PC-9 (cell line): Measurements from ENCODE around the gene BBS9. TPM values are rescaled to one million over a fixed set of nuclear protein-coding genes. Genes with fewer than 3 reads are reported as not detected.
"Not testable (repeated sequence)": the region's sequence is repeated elsewhere in the genome, so short reads cannot be mapped to it uniquely, and the experiment has no call there.

Experiments
- BruUV-seq: library from RNA; stranded (reverse); fragments of 400-500 nt; replicated peaks from 2 replicates; lab custom pipeline; 2021; lab: Mats Ljungman, UMichigan
- CTCF ChIA-PET: fragments of 300-600 bp; sonication (Branson Sonifier 250); formaldehyde crosslinking; loops from one replicate; lab custom pipeline; 2022; ENCODE audit warnings: antibody characterized with exemption; lab: Charles Lee
- POLR2A ChIA-PET: fragments of 300-600 bp; sonication (Branson Sonifier 250); formaldehyde crosslinking; loops from one replicate; lab custom pipeline; 2022; ENCODE audit warnings: antibody characterized with exemption; ENCODE audit not compliant: unreplicated experiment; lab: Charles Lee
- DNase-seq, 2 experiments: peaks; one replicate each; pipeline versions ENCODE4 v3.0.0 to v3.0.0-alpha.2; 2015 to 2022; ENCODE audit warnings: mixed read lengths in 1 of 2
- H2AFZ ChIP-seq: fragments of 200-600 bp; sonication (generic); 2 replicates; pipeline ENCODE4 v1.8.1; 2017; ENCODE audit warnings: antibody characterized with exemption
- H3F3A ChIP-seq: fragments of 200-600 bp; sonication (generic); 2 replicates; pipeline ENCODE4 v1.8.1; 2017; ENCODE audit warnings: antibody characterized with exemption, mild to moderate bottlenecking, low read depth; ENCODE audit not compliant: insufficient read depth
- H3K27ac ChIP-seq: fragments of 200-600 bp; sonication (generic); 2 replicates; pipeline ENCODE4 v1.6.1; 2016; ENCODE audit warnings: mixed run types
- H3K27me3 ChIP-seq: fragments of 200-600 bp; sonication (generic); 2 replicates; pipeline ENCODE4 v1.6.1; 2016; ENCODE audit warnings: low read depth, mixed run types; ENCODE audit not compliant: insufficient read depth
- H3K36me3 ChIP-seq: fragments of 200-600 bp; sonication (generic); 2 replicates; pipeline ENCODE4 v1.6.1; 2016; ENCODE audit warnings: low read depth, mixed run types
- H3K4me1 ChIP-seq: fragments of 200-600 bp; sonication (generic); replicated peaks from 2 replicates; pipeline ENCODE4 v1.6.1; 2016; ENCODE audit warnings: mixed run types; ENCODE audit not compliant: insufficient read depth
- H3K4me2 ChIP-seq: fragments of 200-600 bp; sonication (generic); 2 replicates; pipeline ENCODE4 v1.6.1; 2017; ENCODE audit warnings: mixed run types
- H3K4me3 ChIP-seq: fragments of 200-600 bp; sonication (generic); 2 replicates; pipeline ENCODE4 v1.6.1; 2016; ENCODE audit warnings: mixed run types
- H3K79me2 ChIP-seq: fragments of 200-600 bp; sonication (generic); 2 replicates; pipeline ENCODE4 v1.6.1; 2017; ENCODE audit warnings: low read depth, mixed run types
- H3K9me2 ChIP-seq: fragments of 200-600 bp; sonication (generic); 2 replicates; pipeline ENCODE4 v1.8.1; 2017; ENCODE audit warnings: mild to moderate bottlenecking; ENCODE audit not compliant: insufficient read depth
- H3K9me3 ChIP-seq: fragments of 200-600 bp; sonication (generic); 2 replicates; pipeline ENCODE4 v1.8.1; 2016; ENCODE audit warnings: low read depth; ENCODE audit not compliant: insufficient read depth
- H4K20me1 ChIP-seq: fragments of 200-600 bp; sonication (generic); 2 replicates; pipeline ENCODE4 v1.8.1; 2017; ENCODE audit not compliant: insufficient read depth
- EZH2 ChIP-seq: fragments of 200-600 bp; sonication (generic); IDR thresholded peaks from 2 replicates; pipeline ENCODE4 v1.8.0; 2017; ENCODE audit warnings: antibody characterized with exemption, low read depth
- intact Hi-C: fragments of 100-400 bp; cut with micrococcal nuclease; formaldehyde crosslinking; loops from one replicate; pipeline ENCODE4 v1.10.0; 2022; ENCODE audit not compliant: unreplicated experiment
- total RNA-seq: library from RNA; stranded (reverse); gene quantifications from 2 replicates; pipeline ENCODE4 v1.2.3, GENCODE V29; 2021
- TF ChIP-seq, protein P1 (sequence below): fragments of 200-600 bp; sonication (generic); conservative IDR thresholded peaks from 2 replicates; pipeline ENCODE4 v1.6.1; 2017; ENCODE audit warnings: mixed run types, antibody characterized with exemption, mild to moderate bottlenecking, moderate library complexity

BBS9 gene
- total RNA-seq, 1 experiment from 2014 or later, result 12.4 TPM

DNA sequence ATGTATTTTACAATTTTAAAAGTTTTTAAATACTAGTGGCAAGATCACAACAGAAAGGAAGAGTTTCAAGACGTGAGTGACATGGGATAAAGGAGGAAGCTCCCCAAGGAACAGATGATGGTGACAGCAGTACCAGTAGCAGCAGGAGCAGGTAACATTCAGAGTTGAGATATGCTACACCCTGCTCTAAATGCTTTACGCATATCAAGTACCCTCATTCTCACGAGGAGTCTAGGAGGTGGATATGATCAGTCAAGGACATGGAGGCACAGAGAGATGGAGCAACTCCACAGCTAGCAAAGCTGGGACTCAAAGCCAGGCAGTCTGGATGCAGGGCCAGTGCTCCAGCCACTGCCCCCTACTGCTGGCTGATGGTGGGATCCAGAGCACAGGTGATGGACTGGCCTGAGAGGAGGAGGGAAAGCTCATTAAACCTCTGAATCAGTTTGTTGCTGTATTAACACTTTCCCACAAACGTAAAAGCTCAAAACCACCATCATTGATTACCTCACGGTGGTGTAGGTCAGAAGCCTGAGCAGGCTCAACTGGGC is 37.6 kb upstream of the BBS9 start:
- ChIA-PET CTCF (no interaction called here), POLR2A (no interaction called here)

DNA sequence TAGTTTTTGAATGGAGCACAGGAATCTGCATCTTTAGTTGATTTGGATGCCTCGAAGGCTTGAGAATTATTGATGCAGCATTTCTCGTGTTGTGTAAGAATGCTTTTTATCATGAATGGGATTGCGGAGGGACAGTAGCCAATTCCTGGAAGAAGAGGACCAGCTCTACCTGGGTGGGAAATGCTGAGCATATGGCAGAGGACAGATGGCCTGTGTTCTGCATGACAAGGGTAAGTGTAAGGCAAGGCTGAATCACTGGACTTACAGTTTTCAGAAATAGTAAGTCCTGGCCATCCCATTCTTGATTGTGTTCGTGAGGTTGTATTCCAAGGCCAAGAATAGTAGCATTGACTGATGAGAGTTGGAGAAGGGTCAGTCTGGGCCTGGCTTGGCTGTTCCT is 36.1 kb upstream of the BBS9 start:
- Histone ChIP-seq H3K4me1 (no peaks in the 10 kb centered on the region), H3K27me3 (no peaks in the 10 kb centered on the region), H3K36me3 (peaks cover 18% of the 10 kb centered on the region), H2AFZ (no peak overlapping the region), H3F3A (peaks cover 8% of the 10 kb centered on the region; the same call in 1 of the 2 replicates), H3K9me3 (no peaks in the 10 kb centered on the region), H3K4me3 (no peak overlapping the region), H3K79me2 (no peaks in the 10 kb centered on the region), H3K9me2 (no peaks in the 10 kb centered on the region), H3K27ac (no peak overlapping the region), H3K4me2 (no peak overlapping the region), H4K20me1 (no peaks in the 10 kb centered on the region)
- TF ChIP-seq, protein P1, sequence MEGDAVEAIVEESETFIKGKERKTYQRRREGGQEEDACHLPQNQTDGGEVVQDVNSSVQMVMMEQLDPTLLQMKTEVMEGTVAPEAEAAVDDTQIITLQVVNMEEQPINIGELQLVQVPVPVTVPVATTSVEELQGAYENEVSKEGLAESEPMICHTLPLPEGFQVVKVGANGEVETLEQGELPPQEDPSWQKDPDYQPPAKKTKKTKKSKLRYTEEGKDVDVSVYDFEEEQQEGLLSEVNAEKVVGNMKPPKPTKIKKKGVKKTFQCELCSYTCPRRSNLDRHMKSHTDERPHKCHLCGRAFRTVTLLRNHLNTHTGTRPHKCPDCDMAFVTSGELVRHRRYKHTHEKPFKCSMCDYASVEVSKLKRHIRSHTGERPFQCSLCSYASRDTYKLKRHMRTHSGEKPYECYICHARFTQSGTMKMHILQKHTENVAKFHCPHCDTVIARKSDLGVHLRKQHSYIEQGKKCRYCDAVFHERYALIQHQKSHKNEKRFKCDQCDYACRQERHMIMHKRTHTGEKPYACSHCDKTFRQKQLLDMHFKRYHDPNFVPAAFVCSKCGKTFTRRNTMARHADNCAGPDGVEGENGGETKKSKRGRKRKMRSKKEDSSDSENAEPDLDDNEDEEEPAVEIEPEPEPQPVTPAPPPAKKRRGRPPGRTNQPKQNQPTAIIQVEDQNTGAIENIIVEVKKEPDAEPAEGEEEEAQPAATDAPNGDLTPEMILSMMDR, result no peak
- TF ChIP-seq EZH2, result no peak
- POLR2A ChIA-PET, result no interaction called here
- no TSS peak for BruUV-seq
- intact Hi-C loops, result no loop called here
- no peak for DNase-seq
- CTCF ChIA-PET, result no interaction called here

More for the DNA sequence above, 37.6 kb upstream of the BBS9 start:
- Histone ChIP-seq H3K4me2 (no peak overlapping the region), H4K20me1 (no peaks in the 10 kb centered on the region), H3K9me3 (no peaks in the 10 kb centered on the region), H2AFZ (no peak overlapping the region; the same call in 1 of the 2 replicates), H3K36me3 (peaks cover 12% of the 10 kb centered on the region), H3K79me2 (no peaks in the 10 kb centered on the region), H3K4me3 (no peak overlapping the region), H3K4me1 (no peaks in the 10 kb centered on the region), H3F3A (peaks cover 8% of the 10 kb centered on the region; the same call in 1 of the 2 replicates), H3K27ac (no peak overlapping the region), H3K9me2 (no peaks in the 10 kb centered on the region), H3K27me3 (no peaks in the 10 kb centered on the region)
- DNase-seq, result no peak
- BruUV-seq, result no TSS peak
- TF ChIP-seq EZH2, result no peak
- TF ChIP-seq, protein P1, result no peak; the same call in 1 of the 2 replicates
- intact Hi-C loops, result loop anchor here (2.0 kb wide), 1 partner anchor 29 kb away; the partner anchor contains the start of gene NT5C3A

DNA sequence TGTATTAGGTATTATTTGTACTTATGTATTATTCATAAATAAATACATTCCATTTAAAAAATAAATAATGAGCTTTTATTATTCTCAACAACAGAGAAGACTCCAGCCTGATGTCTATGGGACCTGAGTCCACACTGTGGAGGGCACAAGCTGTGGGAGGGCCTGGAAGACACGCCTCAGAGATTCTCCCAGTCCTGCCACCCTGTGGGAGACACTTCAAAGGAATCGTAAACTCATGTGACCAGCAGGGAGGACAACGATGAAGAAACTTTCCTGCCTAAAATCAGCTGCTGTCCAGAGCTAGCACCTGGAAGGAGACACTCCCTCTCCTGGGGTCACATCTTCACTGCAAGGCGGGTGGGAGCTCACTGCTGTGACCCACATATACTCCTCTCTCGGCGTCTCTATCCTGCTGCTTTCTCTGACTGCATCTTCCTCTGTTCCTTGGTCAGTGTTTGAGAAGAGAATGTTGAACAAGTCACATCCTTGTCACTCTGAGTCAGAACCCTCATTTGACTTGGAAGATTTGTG is 34.6 kb upstream of the BBS9 start:
- H3K27me3 ChIP-seq, H2AFZ ChIP-seq, CTCF ChIA-PET, H3K9me3 ChIP-seq, H3K4me1 ChIP-seq, H3K4me2 ChIP-seq, H3K9me2 ChIP-seq, H3K4me3 ChIP-seq, DNase-seq, intact Hi-C loops, H3F3A ChIP-seq, POLR2A ChIA-PET, H3K27ac ChIP-seq, H4K20me1 ChIP-seq, H3K79me2 ChIP-seq: not testable (repeated sequence)
- peaks cover 23% of the 10 kb centered on the region for H3K36me3 ChIP-seq
- BruUV-seq, result TSS peak; percentile 30
